ENCODE data around the gene SYMPK. TPM values are rescaled to one million over a fixed set of nuclear protein-coding genes. Genes with fewer than 3 reads are reported as not detected.

Gene SYMPK
- 100 to 1,000 TPM in 1 of 4 donors, 10 to 100 TPM in 3; 44.0 to 158 (median 90.3) TPM for total RNA-seq

DNA sequence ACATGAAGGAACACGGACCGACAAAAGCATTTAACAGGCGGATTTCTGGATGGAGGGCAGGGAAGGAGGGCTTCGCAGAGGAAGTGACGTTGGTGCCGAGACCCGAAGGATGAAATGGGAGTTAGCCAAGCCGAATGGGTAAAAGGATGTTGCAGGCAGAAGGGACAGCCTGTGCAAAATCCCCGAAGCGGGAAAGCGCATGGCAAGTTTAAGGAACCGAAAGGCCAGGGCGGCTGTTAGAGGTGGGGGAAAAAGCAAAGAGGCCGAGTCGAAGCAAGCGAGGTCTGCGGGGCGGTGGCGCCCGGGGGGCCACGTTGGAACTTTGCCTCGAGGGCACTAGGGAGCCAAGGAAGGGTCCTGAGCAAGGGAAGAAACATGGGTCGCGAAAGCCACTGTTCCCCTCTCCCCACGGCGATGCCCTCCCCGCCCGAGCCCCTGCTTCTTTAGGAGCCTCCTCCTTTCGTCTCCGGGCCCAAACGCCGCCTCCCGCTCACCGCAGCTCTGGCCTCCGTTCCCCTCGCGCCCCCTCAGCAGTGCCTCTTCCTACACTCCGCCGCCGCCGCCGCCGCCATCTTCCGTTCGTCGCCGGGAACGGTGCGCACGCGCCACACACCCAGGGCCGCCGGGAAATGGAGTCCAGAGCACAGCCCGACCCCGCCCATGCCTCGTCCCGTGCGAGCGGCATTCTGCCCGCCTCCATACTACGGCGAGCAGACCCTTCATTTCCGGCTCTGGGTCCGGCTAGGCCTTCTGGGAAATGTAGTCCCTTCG, at the start of gene SYMPK:
Gene SYMPK (minus strand): TSS at position 584 of the 771 bp plus-strand sequence. CDS start 8,652 bp downstream, outside the sequence.
- H3K4me1 ChIP-seq: peaks cover 3 to 22% (median 11%) of the 10 kb centered on the region in 4 donors
- no peaks in the 10 kb centered on the region for H3K27me3 ChIP-seq
- H3K27ac ChIP-seq: peak within 1 kb of the TSS; percentile 91 to 94 (median 92)
- H3K9me3 ChIP-seq: no peaks in the 10 kb centered on the region
- H3K36me3 ChIP-seq: peaks cover 0 to 11% (median 0%) of the 10 kb centered on the region in 3 donors
- TF ChIP-seq POLR2A (IDR thresholded peaks at IDR 0.05): peak in 1 of 2 donors; percentile 22
- TF ChIP-seq, protein P1, sequence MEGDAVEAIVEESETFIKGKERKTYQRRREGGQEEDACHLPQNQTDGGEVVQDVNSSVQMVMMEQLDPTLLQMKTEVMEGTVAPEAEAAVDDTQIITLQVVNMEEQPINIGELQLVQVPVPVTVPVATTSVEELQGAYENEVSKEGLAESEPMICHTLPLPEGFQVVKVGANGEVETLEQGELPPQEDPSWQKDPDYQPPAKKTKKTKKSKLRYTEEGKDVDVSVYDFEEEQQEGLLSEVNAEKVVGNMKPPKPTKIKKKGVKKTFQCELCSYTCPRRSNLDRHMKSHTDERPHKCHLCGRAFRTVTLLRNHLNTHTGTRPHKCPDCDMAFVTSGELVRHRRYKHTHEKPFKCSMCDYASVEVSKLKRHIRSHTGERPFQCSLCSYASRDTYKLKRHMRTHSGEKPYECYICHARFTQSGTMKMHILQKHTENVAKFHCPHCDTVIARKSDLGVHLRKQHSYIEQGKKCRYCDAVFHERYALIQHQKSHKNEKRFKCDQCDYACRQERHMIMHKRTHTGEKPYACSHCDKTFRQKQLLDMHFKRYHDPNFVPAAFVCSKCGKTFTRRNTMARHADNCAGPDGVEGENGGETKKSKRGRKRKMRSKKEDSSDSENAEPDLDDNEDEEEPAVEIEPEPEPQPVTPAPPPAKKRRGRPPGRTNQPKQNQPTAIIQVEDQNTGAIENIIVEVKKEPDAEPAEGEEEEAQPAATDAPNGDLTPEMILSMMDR (IDR thresholded peaks at IDR 0.05): no peak
- peak; percentile 98 to 99 (median 99) for DNase-seq
- peak within 1 kb of the TSS; percentile 75 to 88 (median 88) for H3K4me3 ChIP-seq

DNA sequence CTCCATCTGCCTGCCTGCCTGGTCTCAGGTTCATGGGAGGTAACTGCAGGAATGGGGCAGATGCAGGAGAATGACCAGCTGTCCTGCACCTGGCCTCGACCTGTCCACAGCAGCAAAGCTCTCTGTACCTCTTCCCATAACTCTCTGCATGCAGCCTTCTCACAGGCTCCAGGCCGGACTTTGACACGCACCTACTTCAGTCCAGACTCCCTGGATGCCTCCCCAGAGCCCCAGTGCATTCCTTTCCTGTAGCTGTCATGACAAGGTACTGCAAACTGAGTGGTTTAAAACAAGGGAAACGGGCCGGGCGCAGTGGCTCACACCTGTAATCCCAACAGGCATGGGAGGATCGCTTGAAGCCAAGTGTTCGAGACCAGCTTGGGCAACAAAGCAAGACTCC, 48.3 kb upstream of the SYMPK start:
- DNase-seq: no peak
- Histone ChIP-seq H3K27ac (no peak overlapping the region), H3K4me1 (no peaks in the 10 kb centered on the region), H3K36me3 (no peaks in the 10 kb centered on the region), H3K9me3 (no peaks in the 10 kb centered on the region), H3K4me3 (no peak overlapping the region), H3K27me3 (no peaks in the 10 kb centered on the region)
- no peak for TF ChIP-seq POLR2A (IDR thresholded peaks at IDR 0.05)
- TF ChIP-seq, protein P1 (IDR thresholded peaks at IDR 0.05): no peak

DNA sequence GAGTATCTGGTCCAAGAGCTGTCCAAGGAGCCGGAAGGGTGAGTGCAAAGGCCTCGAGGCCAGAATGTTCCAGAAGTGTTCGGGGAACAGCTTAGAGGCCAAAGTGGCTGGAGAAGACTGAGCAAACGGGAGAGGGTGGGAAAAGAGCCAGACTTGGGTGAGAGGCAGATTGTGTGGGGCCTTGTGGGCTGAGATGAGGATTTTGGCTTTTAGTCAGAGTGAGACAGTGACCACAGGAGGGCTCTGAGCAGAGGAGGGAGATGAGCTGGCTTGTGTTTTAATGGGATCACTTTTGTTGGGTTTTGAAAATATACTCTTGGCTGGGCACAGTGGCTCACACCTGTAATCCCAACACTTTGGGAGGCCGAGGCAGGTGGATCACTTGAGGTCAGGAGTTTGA, 46.0 kb upstream of the SYMPK start:
- Histone ChIP-seq H3K4me1 (no peaks in the 10 kb centered on the region), H3K36me3 (no peaks in the 10 kb centered on the region), H3K9me3 (no peaks in the 10 kb centered on the region), H3K27me3 (no peaks in the 10 kb centered on the region), H3K4me3 (no peak overlapping the region), H3K27ac (no peak overlapping the region)
- TF ChIP-seq, protein P1 (IDR thresholded peaks at IDR 0.05): no peak
- no peak for TF ChIP-seq POLR2A (IDR thresholded peaks at IDR 0.05)
- DNase-seq: no peak

DNA sequence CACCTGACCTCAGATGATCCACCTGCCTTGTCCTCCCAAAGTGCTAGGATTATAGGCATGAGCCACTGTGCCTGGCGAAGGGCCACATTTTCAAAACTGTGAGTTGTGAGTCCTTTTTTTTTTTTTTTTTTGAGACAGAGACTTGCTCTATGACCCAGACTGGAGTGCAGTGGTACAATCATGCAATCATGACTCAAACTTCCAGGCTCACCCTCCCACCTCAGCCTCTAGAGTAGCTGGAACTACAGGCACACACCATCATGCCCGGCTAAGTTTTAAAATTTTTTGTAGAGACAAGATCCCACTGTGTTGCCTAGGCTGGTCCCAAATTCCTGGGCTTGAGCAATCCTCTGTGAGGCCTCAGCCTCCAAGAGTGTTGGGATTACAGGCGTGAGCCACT, 43.3 kb upstream of the SYMPK start:
- Histone ChIP-seq H3K9me3 (no peaks in the 10 kb centered on the region), H3K4me3 (no peak overlapping the region), H3K36me3 (no peaks in the 10 kb centered on the region), H3K27me3 (no peaks in the 10 kb centered on the region), H3K4me1 (peaks cover 0 to 12% (median 6%) of the 10 kb centered on the region in 4 donors), H3K27ac (no peak overlapping the region)
- no peak for DNase-seq
- TF ChIP-seq, protein P1 (IDR thresholded peaks at IDR 0.05): no peak
- no peak for TF ChIP-seq POLR2A (IDR thresholded peaks at IDR 0.05)

DNA sequence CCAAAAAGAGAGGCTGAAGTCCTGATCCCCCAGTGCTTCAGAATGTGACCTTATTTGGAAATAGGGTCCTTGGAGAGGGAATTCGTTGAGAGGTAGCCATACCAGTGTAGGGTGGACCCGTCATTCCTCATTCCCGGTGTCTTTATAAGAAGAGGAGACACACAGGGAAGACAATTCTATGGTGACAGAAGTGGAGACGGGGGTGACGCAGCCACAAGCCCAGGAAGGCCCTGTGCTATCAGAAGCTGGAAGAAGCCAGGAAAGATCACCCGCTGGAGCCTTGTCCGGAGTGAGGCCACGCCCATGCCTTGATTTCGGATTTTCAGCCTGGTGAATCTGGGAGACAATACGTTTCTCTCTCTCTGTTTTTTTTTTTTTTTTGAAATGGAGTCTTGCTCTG, 42.1 kb upstream of the SYMPK start:
- Histone ChIP-seq H3K4me1 (peaks cover 0 to 17% (median 8%) of the 10 kb centered on the region in 4 donors), H3K9me3 (no peaks in the 10 kb centered on the region), H3K27ac (no peak overlapping the region), H3K27me3 (no peaks in the 10 kb centered on the region), H3K4me3 (no peak overlapping the region), H3K36me3 (no peaks in the 10 kb centered on the region)
- DNase-seq: no peak
- TF ChIP-seq POLR2A (IDR thresholded peaks at IDR 0.05): no peak
- TF ChIP-seq, protein P1 (IDR thresholded peaks at IDR 0.05): no peak

All from Peyer's patch (tissue), 4 donors.